ENCODE data around the gene CHRNA4. TPM values are rescaled to one million over a fixed set of nuclear protein-coding genes. Genes with fewer than 3 reads are reported as not detected.
"Not testable (repeated sequence)": the region's sequence is repeated elsewhere in the genome, so short reads cannot be mapped to it uniquely, and the experiment has no call there.

The CHRNA4 gene
- total and polyA plus RNA-seq, 4 donors: not detected

DNA sequence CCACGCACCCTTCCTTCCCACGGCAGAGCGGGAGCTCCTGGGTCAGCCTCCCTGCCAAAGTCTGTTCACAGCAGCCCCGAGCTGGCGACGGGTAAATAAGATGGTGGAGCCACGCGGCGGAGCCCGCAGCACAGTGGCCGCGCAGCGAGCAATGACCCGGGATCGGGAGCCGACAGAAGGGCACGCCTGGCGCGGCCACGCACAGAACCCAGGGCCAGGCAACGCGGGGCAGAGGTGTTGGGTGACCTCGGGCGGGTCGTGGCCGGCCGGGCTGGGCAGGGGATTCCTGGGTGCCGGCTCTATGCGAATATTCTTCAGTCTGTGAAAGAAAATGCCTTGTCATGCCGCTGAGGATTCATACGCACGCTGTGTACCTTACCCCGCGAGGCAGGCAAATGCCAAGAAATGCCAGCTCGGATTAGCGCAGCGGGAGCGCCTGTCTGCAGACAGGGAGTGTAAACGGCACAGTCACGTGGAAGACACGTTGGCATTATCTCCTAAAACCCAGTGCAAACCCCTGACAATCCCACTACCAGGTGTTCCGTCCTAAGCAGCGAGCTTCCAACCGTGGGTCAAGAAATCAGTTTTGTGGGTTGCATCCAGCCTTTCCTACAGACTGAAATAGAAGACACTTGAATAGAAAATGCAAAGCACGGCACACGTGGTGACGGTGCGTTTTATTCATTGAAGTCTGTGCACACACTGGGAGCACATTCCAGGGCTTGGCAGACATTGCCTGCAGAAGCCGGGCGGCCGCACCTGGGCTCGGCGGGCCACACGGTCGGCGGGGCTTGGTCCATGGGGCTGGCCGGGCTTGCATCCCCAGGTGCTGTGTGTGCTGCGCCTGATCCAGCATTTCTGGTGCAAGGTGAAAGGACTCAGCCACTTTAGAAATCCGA is 18.3 kb downstream of the CHRNA4 start:
- no peak for DNase-seq
- Histone ChIP-seq H3K9me3 (ENCODE audit: control insufficient read depth, low read length) (no peaks in the 10 kb centered on the region), H3K4me3 (ENCODE audit: low read length in 2 of 2) (no peak overlapping the region), H3K4me1 (ENCODE audit: control insufficient read depth in 1 of 2, insufficient read depth in 2 of 2, low read length in 2 of 2) (no peaks in the 10 kb centered on the region), H3K27me3 (ENCODE audit: control insufficient read depth in 1 of 2, insufficient read depth in 2 of 2, low read length in 1 of 2) (no peaks in the 10 kb centered on the region), H3K27ac (ENCODE audit: low read depth in 1 of 2, low read length in 2 of 2) (no peak overlapping the region), H3K36me3 (ENCODE audit: control insufficient read depth in 1 of 2, insufficient read depth in 2 of 2, low read length in 1 of 2) (no peaks in the 10 kb centered on the region)
- intact Hi-C loops (cut with DNase I): no loop called here
- WGBS, 2 donors: 88% methylated on average over 59 of the region's 59 CpGs
- ATAC-seq (ENCODE audit: low FRiP score): no peak

- H3K4me1 ChIP-seq (ENCODE audit: control insufficient read depth in 1 of 2, insufficient read depth in 2 of 2, low read length in 2 of 2); H3K27me3 ChIP-seq (ENCODE audit: control insufficient read depth in 1 of 2, insufficient read depth in 2 of 2, low read length in 1 of 2); H3K36me3 ChIP-seq (ENCODE audit: control insufficient read depth in 1 of 2, insufficient read depth in 2 of 2, low read length in 1 of 2); intact Hi-C loops (cut with DNase I); H3K4me3 ChIP-seq (ENCODE audit: low read length in 2 of 2); ATAC-seq (ENCODE audit: low FRiP score); DNase-seq; H3K9me3 ChIP-seq (ENCODE audit: control insufficient read depth, low read length); H3K27ac ChIP-seq (ENCODE audit: low read depth in 1 of 2, low read length in 2 of 2): not testable (repeated sequence)
- 77 to 81% methylated on average over 10 of the region's 10 CpGs for WGBS, 2 donors
Measured at GRCh38 chr20:63340158-63340688, 20.9 kb downstream of the CHRNA4 start.

GRCh38 chr20:63339154-63340094 is 21.7 kb downstream of the CHRNA4 start:
- intact Hi-C loops (cut with DNase I); H3K4me3 ChIP-seq (ENCODE audit: low read length in 2 of 2); H3K9me3 ChIP-seq (ENCODE audit: control insufficient read depth, low read length); H3K27ac ChIP-seq (ENCODE audit: low read depth in 1 of 2, low read length in 2 of 2); H3K36me3 ChIP-seq (ENCODE audit: control insufficient read depth in 1 of 2, insufficient read depth in 2 of 2, low read length in 1 of 2); H3K4me1 ChIP-seq (ENCODE audit: control insufficient read depth in 1 of 2, insufficient read depth in 2 of 2, low read length in 2 of 2); H3K27me3 ChIP-seq (ENCODE audit: control insufficient read depth in 1 of 2, insufficient read depth in 2 of 2, low read length in 1 of 2); ATAC-seq (ENCODE audit: low FRiP score); DNase-seq: not testable (repeated sequence)
- 72 to 77% methylated on average over 14 of the region's 14 CpGs for WGBS, 2 donors

GRCh38 chr20:63337786-63338420 is 23.2 kb downstream of the CHRNA4 start:
- Histone ChIP-seq H3K27ac (ENCODE audit: low read depth in 1 of 2, low read length in 2 of 2) (no peak overlapping the region), H3K4me1 (ENCODE audit: control insufficient read depth in 1 of 2, insufficient read depth in 2 of 2, low read length in 2 of 2) (no peaks in the 10 kb centered on the region), H3K27me3 (ENCODE audit: control insufficient read depth in 1 of 2, insufficient read depth in 2 of 2, low read length in 1 of 2) (peaks cover 0 to 3% of the 10 kb centered on the region in 2 donors), H3K36me3 (ENCODE audit: control insufficient read depth in 1 of 2, insufficient read depth in 2 of 2, low read length in 1 of 2) (no peaks in the 10 kb centered on the region), H3K9me3 (ENCODE audit: control insufficient read depth, low read length) (peaks cover 2% of the 10 kb centered on the region), H3K4me3 (ENCODE audit: low read length in 2 of 2) (no peak overlapping the region)
- no peak for ATAC-seq (ENCODE audit: low FRiP score)
- 22 to 33% methylated on average over 12 of the region's 12 CpGs for WGBS, 2 donors
- no peak for DNase-seq
- intact Hi-C loops (cut with DNase I): no loop called here

GRCh38 chr20:63336232-63336752 is 24.9 kb downstream of the CHRNA4 start:
- ATAC-seq (ENCODE audit: low FRiP score) (no peak), DNase-seq (no peak)
- H3K27me3 ChIP-seq (ENCODE audit: control insufficient read depth in 1 of 2, insufficient read depth in 2 of 2, low read length in 1 of 2): peaks cover 0 to 3% of the 10 kb centered on the region in 2 donors
- H3K9me3 ChIP-seq (ENCODE audit: control insufficient read depth, low read length): peaks cover 7% of the 10 kb centered on the region
- intact Hi-C loops (cut with DNase I): no loop called here
- no peak overlapping the region for H3K27ac ChIP-seq (ENCODE audit: low read depth in 1 of 2, low read length in 2 of 2)
- no peak overlapping the region for H3K4me3 ChIP-seq (ENCODE audit: low read length in 2 of 2)
- no peaks in the 10 kb centered on the region for H3K4me1 ChIP-seq (ENCODE audit: control insufficient read depth in 1 of 2, insufficient read depth in 2 of 2, low read length in 2 of 2)
- no peaks in the 10 kb centered on the region for H3K36me3 ChIP-seq (ENCODE audit: control insufficient read depth in 1 of 2, insufficient read depth in 2 of 2, low read length in 1 of 2)
- 90% methylated on average over 29 of the region's 29 CpGs for WGBS, 2 donors

- no peak for DNase-seq
- H3K36me3 ChIP-seq (ENCODE audit: control insufficient read depth in 1 of 2, insufficient read depth in 2 of 2, low read length in 1 of 2): no peaks in the 10 kb centered on the region
- H3K9me3 ChIP-seq (ENCODE audit: control insufficient read depth, low read length): peaks cover 7% of the 10 kb centered on the region
- ATAC-seq (ENCODE audit: low FRiP score): no peak
- 33 to 41% methylated on average over 9 of the region's 9 CpGs for WGBS, 2 donors
- H3K27me3 ChIP-seq (ENCODE audit: control insufficient read depth in 1 of 2, insufficient read depth in 2 of 2, low read length in 1 of 2): peaks cover 0 to 3% of the 10 kb centered on the region in 2 donors
- no peak overlapping the region for H3K4me3 ChIP-seq (ENCODE audit: low read length in 2 of 2)
- no peak overlapping the region for H3K27ac ChIP-seq (ENCODE audit: low read depth in 1 of 2, low read length in 2 of 2)
- no peaks in the 10 kb centered on the region for H3K4me1 ChIP-seq (ENCODE audit: control insufficient read depth in 1 of 2, insufficient read depth in 2 of 2, low read length in 2 of 2)
- intact Hi-C loops (cut with DNase I): no loop called here
Measured at GRCh38 chr20:63335711-63336110, 25.4 kb downstream of the CHRNA4 start.

- intact Hi-C loops (cut with DNase I); H3K27ac ChIP-seq (ENCODE audit: low read depth in 1 of 2, low read length in 2 of 2); H3K36me3 ChIP-seq (ENCODE audit: control insufficient read depth in 1 of 2, insufficient read depth in 2 of 2, low read length in 1 of 2); H3K4me1 ChIP-seq (ENCODE audit: control insufficient read depth in 1 of 2, insufficient read depth in 2 of 2, low read length in 2 of 2); H3K27me3 ChIP-seq (ENCODE audit: control insufficient read depth in 1 of 2, insufficient read depth in 2 of 2, low read length in 1 of 2); ATAC-seq (ENCODE audit: low FRiP score); DNase-seq; H3K9me3 ChIP-seq (ENCODE audit: control insufficient read depth, low read length); H3K4me3 ChIP-seq (ENCODE audit: low read length in 2 of 2): not testable (repeated sequence)
- WGBS, 2 donors: 94 to 97% methylated on average over 9 of the region's 9 CpGs
Measured at GRCh38 chr20:63335060-63335459, 26.1 kb downstream of the CHRNA4 start.

GRCh38 chr20:63334356-63334755 is 26.8 kb downstream of the CHRNA4 start:
- peaks cover 7% of the 10 kb centered on the region for H3K9me3 ChIP-seq (ENCODE audit: control insufficient read depth, low read length)
- H3K36me3 ChIP-seq (ENCODE audit: control insufficient read depth in 1 of 2, insufficient read depth in 2 of 2, low read length in 1 of 2): no peaks in the 10 kb centered on the region
- peaks cover 0 to 3% of the 10 kb centered on the region in 2 donors for H3K27me3 ChIP-seq (ENCODE audit: control insufficient read depth in 1 of 2, insufficient read depth in 2 of 2, low read length in 1 of 2)
- DNase-seq (no peak), ATAC-seq (ENCODE audit: low FRiP score) (no peak)
- no peaks in the 10 kb centered on the region for H3K4me1 ChIP-seq (ENCODE audit: control insufficient read depth in 1 of 2, insufficient read depth in 2 of 2, low read length in 2 of 2)
- intact Hi-C loops (cut with DNase I): no loop called here
- no peak overlapping the region for H3K4me3 ChIP-seq (ENCODE audit: low read length in 2 of 2)
- 77 to 79% methylated on average over 8 of the region's 8 CpGs for WGBS, 2 donors
- no peak overlapping the region for H3K27ac ChIP-seq (ENCODE audit: low read depth in 1 of 2, low read length in 2 of 2)
